Sigmoid colon (tissue), 4 donors: ENCODE results near the gene FAU.
"Not testable (repeated sequence)": the region's sequence is repeated elsewhere in the genome, so short reads cannot be mapped to it uniquely, and the experiment has no call there.

ENCODE experiments used
- CTCF ChIP-seq, 4 experiments: fragments of 450-650 bp in 3 of 4; fragments of 200-600 bp in 1 of 4; IDR thresholded peaks; one replicate each; pipeline ENCODE4 v1.5.1; 2016 to 2019; ENCODE audit warnings: antibody characterized with exemption in 4 of 4, mild to moderate bottlenecking in 3 of 4, moderate library complexity in 2 of 4
- EP300 ChIP-seq, 4 donors: sonication (generic); formaldehyde crosslinking; IDR thresholded peaks; one replicate each; pipeline ENCODE4 v1.6.1; 2017; ENCODE audit warnings: antibody characterized with exemption in 4 of 4
- POLR2A ChIP-seq, 2 donors: fragments of 450-650 bp; IDR thresholded peaks; one replicate each; pipeline ENCODE4 v1.6.1; 2016; ENCODE audit warnings: antibody characterized with exemption in 2 of 2, mild to moderate bottlenecking in 2 of 2, moderate library complexity in 2 of 2
- POLR2AphosphoS5 ChIP-seq, 4 donors: sonication (generic); formaldehyde crosslinking; IDR thresholded peaks; one replicate each; pipeline ENCODE4 v1.6.1; 2017; ENCODE audit warnings: antibody characterized with exemption in 4 of 4

- not testable (repeated sequence) for TF ChIP-seq CTCF, POLR2AphosphoS5, POLR2A, EP300 (IDR thresholded peaks at IDR 0.05)
Observed at GRCh38 chr11:65150131-65150508, 28.2 kb upstream of the FAU start.
